Activated gamma-delta T cell treated with anti-CD3 and anti-CD28 coated beads, Interleukin-2, amount 50 U/mL, for 16 hours (primary cell): ENCODE results near the gene PIPOX.

ENCODE experiments used
- DNase-seq: peaks from one replicate; pipeline ENCODE4 v3.0.0-alpha.2; 2020; ENCODE audit warnings: low read depth

Gene PIPOX

DNA sequence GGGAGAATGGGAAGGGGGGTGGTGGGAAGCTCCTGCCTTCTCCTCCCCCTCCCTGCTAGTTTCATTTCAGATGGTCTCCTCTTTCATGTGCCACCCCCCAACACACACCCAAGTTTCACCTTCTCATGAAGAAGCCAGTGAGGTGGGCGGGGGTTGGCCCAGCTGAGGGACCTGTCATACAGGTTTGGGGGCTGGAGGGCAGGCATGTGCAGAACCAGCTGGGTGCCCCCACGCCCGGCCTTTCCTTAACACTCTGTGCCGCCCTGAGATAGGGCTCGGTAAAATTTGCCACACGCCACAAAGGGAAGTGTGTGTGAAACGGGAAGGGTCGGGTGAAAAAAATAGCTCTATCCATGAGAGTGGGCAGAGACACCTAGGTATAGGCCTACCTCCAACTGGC, 57.4 kb downstream of the PIPOX start:
- no peak for DNase-seq

DNA sequence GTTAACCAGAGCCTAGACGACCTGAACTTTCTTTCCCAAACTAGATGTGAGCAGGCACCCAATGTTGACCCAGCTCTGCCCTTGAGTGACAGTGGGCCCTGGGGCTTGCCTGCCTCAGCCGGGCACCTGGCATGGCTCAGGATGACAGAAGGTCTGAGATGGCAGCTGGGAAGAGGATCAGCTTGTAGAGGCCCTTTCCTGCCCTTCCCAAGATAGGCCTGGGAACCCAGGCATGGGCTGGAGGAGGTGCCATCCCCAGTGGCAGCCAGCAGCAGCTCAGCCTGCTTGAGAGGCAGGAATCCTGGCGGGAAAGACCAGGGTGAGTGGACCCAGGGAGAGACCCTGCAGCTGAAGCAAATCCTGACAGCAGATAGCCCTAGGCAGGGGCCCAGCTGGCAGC, 59.1 kb downstream of the PIPOX start:
- no peak for DNase-seq

DNA sequence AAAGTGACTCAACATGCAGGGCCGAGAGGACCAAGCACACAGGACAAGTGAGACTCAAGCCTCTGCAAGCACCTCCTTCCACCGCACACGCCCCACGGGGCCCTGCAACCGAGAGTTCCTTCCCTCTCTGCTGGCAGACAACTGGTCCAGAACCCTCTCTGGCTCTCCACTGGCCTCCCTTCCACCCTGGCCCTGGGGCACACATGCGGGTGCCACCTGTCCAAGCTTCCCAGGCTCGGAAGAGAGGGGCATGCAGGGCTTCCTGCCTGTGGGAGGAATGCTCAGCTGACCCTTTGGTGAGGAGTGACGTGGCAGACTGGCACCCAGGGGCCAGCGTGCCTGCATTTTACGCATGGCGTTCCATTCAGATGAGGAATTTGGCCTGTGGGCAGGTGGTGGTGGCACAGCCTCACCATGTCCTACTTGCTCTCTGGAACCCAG, 59.8 kb downstream of the PIPOX start:
- no peak for DNase-seq

DNA sequence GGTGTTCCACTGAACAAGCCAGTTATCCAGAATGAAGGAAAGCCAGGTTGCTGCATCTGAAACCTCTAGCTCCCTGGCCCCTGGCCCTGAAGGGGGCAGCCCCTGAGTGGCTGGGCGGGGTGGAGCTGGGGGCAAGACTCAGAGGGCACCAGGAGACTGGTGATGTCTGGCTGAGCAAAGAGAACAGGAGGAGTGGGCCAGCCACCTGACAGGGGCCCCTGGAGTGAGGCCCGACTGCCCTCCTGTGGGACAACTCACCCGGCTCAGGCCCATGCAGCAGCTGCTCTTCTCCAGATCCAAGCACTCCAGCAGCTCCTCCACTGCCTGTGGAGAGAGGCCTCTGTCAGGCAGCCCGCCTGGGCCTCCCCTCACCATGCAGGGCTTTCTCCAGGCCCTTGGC, 60.4 kb downstream of the PIPOX start:
- DNase-seq = no peak
